Brain microvascular endothelial cell (primary cell): Measurements from ENCODE around the gene MED9.

Source experiments
- DNase-seq: peaks from one replicate; pipeline ENCODE4 v3.0.0-alpha.2; 2020
- H3K27ac ChIP-seq: fragments of 250-450 bp; sonication (Bioruptor Pico); 2 replicates; pipeline ENCODE4 v1.5.1; 2020; ENCODE audit warnings: mild to moderate bottlenecking, moderate library complexity
- H3K27me3 ChIP-seq: fragments of 250-450 bp; sonication (Bioruptor Pico); replicated peaks from 2 replicates; pipeline ENCODE4 v1.5.1; 2020; ENCODE audit warnings: mild to moderate bottlenecking
- H3K36me3 ChIP-seq: fragments of 250-450 bp; sonication (Bioruptor Pico); replicated peaks from 2 replicates; pipeline ENCODE4 v1.5.1; 2020; ENCODE audit warnings: mild to moderate bottlenecking
- H3K4me3 ChIP-seq: 2 replicates; pipeline ENCODE4 v1.5.1; 2011; ENCODE audit warnings: low read depth, mild to moderate bottlenecking, control low read depth, low read length, moderate library complexity
- CTCF ChIP-seq: IDR thresholded peaks from 2 replicates; pipeline ENCODE4 v1.5.1; 2011; ENCODE audit warnings: low read depth, mild to moderate bottlenecking, moderate library complexity, low read length, control low read depth, inconsistent platforms; ENCODE audit errors: missing control alignments
- in situ Hi-C: cut with HindIII; loops from 2 replicates; pipeline ENCODE4 v1.10.0; 2017; ENCODE audit warnings: low sequenced_read_pairs, low pct_ligation_motif_present

The MED9 gene

GRCh38 chr17:17520599-17521232 lies 43.9 kb downstream of the MED9 start:
- in situ Hi-C loops = no loop called here
- no peaks in the 10 kb centered on the region for H3K36me3 ChIP-seq
- no peak overlapping the region for H3K4me3 ChIP-seq
- no peak for TF ChIP-seq CTCF
- no peak overlapping the region for H3K27ac ChIP-seq
- no peak for DNase-seq
- H3K27me3 ChIP-seq = no peaks in the 10 kb centered on the region

GRCh38 chr17:17523001-17523730 lies 46.4 kb downstream of the MED9 start:
- TF ChIP-seq CTCF = no peak
- in situ Hi-C loops = no loop called here
- no peaks in the 10 kb centered on the region for H3K27me3 ChIP-seq
- no peak for DNase-seq
- no peaks in the 10 kb centered on the region for H3K36me3 ChIP-seq
- H3K4me3 ChIP-seq = no peak overlapping the region
- H3K27ac ChIP-seq = no peak overlapping the region

GRCh38 chr17:17523731-17524490 lies 47.1 kb downstream of the MED9 start:
- H3K27me3 ChIP-seq = no peaks in the 10 kb centered on the region
- DNase-seq = no peak
- no peak overlapping the region for H3K4me3 ChIP-seq
- in situ Hi-C loops = no loop called here
- no peaks in the 10 kb centered on the region for H3K36me3 ChIP-seq
- H3K27ac ChIP-seq = no peak overlapping the region
- no peak for TF ChIP-seq CTCF

DNA sequence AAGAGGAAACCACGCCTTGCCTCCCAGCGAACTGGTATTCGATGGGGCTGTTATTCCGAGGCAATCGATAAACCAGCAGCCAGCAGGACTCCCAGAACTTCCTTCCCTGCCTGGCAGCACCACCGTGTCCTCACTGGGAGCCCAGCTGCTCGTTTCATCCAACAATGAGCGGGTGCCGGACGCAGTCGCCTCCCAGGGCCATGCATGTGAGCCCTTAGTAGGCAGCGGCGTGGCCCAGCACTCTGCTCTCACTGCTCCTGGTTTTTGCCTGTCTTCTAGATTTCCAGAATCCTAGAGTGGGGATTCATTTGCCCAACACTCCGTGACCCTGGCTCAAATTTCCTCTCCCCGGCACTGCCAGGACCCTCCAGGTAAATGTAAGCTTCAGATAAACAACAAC lies 48.5 kb downstream of the MED9 start:
- no peak for DNase-seq
- TF ChIP-seq CTCF = no peak
- H3K36me3 ChIP-seq = no peaks in the 10 kb centered on the region
- in situ Hi-C loops = no loop called here
- no peak overlapping the region for H3K27ac ChIP-seq
- H3K27me3 ChIP-seq = no peaks in the 10 kb centered on the region
- no peak overlapping the region for H3K4me3 ChIP-seq

- DNase-seq = no peak
- no peak overlapping the region for H3K27ac ChIP-seq
- no peaks in the 10 kb centered on the region for H3K27me3 ChIP-seq
- TF ChIP-seq CTCF = no peak
- no peaks in the 10 kb centered on the region for H3K36me3 ChIP-seq
- no peak overlapping the region for H3K4me3 ChIP-seq
- in situ Hi-C loops = no loop called here
Observed at GRCh38 chr17:17525956-17526355, 49.2 kb downstream of the MED9 start.
